Muscle layer of colon (tissue), 2 donors: ENCODE measurements around the gene DQX1.

Source experiments
- H3K27ac ChIP-seq: one replicate; pipeline ENCODE4 v1.7.0; 2013; ENCODE audit warnings: low read depth, mild to moderate bottlenecking, low read length, moderate library complexity
- H3K27me3 ChIP-seq, 2 donors: one replicate each; pipeline ENCODE4 v1.7.0; 2013; ENCODE audit warnings: low read length in 2 of 2, mild to moderate bottlenecking in 2 of 2; ENCODE audit not compliant: insufficient read depth in 2 of 2, control insufficient read depth in 1 of 2
- H3K36me3 ChIP-seq: one replicate; pipeline ENCODE4 v1.7.0; 2013; ENCODE audit warnings: mild to moderate bottlenecking, low read length; ENCODE audit not compliant: insufficient read depth
- H3K4me1 ChIP-seq: one replicate; pipeline ENCODE4 v1.7.0; 2013; ENCODE audit warnings: mild to moderate bottlenecking, low read length; ENCODE audit not compliant: insufficient read depth
- H3K4me3 ChIP-seq, 2 donors: one replicate each; pipeline ENCODE4 v1.7.0; 2013; ENCODE audit warnings: low read length in 2 of 2, low read depth in 1 of 2, mild to moderate bottlenecking in 1 of 2, moderate library complexity in 1 of 2
- H3K9ac ChIP-seq: one replicate; pipeline ENCODE4 v1.7.0; 2013; ENCODE audit warnings: low read length
- H3K9me3 ChIP-seq: one replicate; pipeline ENCODE4 v1.7.0; 2013; ENCODE audit warnings: mild to moderate bottlenecking, low read length
- donor health status: abdominal sarcoma.
- donor health status: Adenocarcinoma of cecum.

Gene DQX1

GRCh38 chr2:74525717-74526648, at the start of gene DQX1:
DQX1 (minus strand) TSS chr2:74526231; CDS start chr2:74525729, 502 bp downstream.
- Histone ChIP-seq H3K9ac (no peak within 1 kb of the TSS), H3K27ac (no peak within 1 kb of the TSS), H3K27me3 (no peaks in the 10 kb centered on the region), H3K4me1 (peaks cover 19% of the 10 kb centered on the region), H3K4me3 (no peak within 1 kb of the TSS), H3K36me3 (peaks cover 30% of the 10 kb centered on the region), H3K9me3 (no peaks in the 10 kb centered on the region)

- Histone ChIP-seq H3K36me3 (no peaks in the 10 kb centered on the region), H3K9ac (no peak overlapping the region), H3K4me3 (no peak overlapping the region), H3K9me3 (no peaks in the 10 kb centered on the region), H3K27ac (no peak overlapping the region), H3K27me3 (peaks cover 0 to 3% of the 10 kb centered on the region in 2 donors), H3K4me1 (no peaks in the 10 kb centered on the region)
Measured at GRCh38 chr2:74575320-74575719, 49.3 kb upstream of the DQX1 start.

GRCh38 chr2:74573747-74574562, 47.9 kb upstream of the DQX1 start:
- Histone ChIP-seq H3K9ac (no peak overlapping the region), H3K9me3 (no peaks in the 10 kb centered on the region), H3K27me3 (peaks cover 0 to 2% of the 10 kb centered on the region in 2 donors), H3K4me3 (no peak overlapping the region), H3K36me3 (no peaks in the 10 kb centered on the region), H3K27ac (no peak overlapping the region), H3K4me1 (no peaks in the 10 kb centered on the region)

GRCh38 chr2:74572178-74572925, 46.3 kb upstream of the DQX1 start:
- no peaks in the 10 kb centered on the region for H3K4me1 ChIP-seq
- H3K4me3 ChIP-seq = no peak overlapping the region
- H3K9me3 ChIP-seq = no peaks in the 10 kb centered on the region
- H3K9ac ChIP-seq = no peak overlapping the region
- no peaks in the 10 kb centered on the region for H3K27me3 ChIP-seq
- H3K36me3 ChIP-seq = no peaks in the 10 kb centered on the region
- H3K27ac ChIP-seq = no peak overlapping the region

GRCh38 chr2:74571058-74571457, 45.0 kb upstream of the DQX1 start:
- no peak overlapping the region for H3K9ac ChIP-seq
- no peaks in the 10 kb centered on the region for H3K36me3 ChIP-seq
- H3K4me3 ChIP-seq = no peak overlapping the region
- no peaks in the 10 kb centered on the region for H3K4me1 ChIP-seq
- H3K27ac ChIP-seq = no peak overlapping the region
- no peaks in the 10 kb centered on the region for H3K9me3 ChIP-seq
- H3K27me3 ChIP-seq = no peaks in the 10 kb centered on the region

- Histone ChIP-seq H3K9ac (no peak overlapping the region), H3K4me1 (no peaks in the 10 kb centered on the region), H3K27ac (no peak overlapping the region), H3K4me3 (no peak overlapping the region), H3K9me3 (no peaks in the 10 kb centered on the region), H3K27me3 (no peaks in the 10 kb centered on the region), H3K36me3 (no peaks in the 10 kb centered on the region)
Measured at GRCh38 chr2:74569686-74570085, 43.7 kb upstream of the DQX1 start.

GRCh38 chr2:74567881-74568280, 41.9 kb upstream of the DQX1 start:
- no peaks in the 10 kb centered on the region for H3K36me3 ChIP-seq
- no peak overlapping the region for H3K9ac ChIP-seq
- no peaks in the 10 kb centered on the region for H3K4me1 ChIP-seq
- no peak overlapping the region for H3K27ac ChIP-seq
- no peaks in the 10 kb centered on the region for H3K9me3 ChIP-seq
- no peaks in the 10 kb centered on the region for H3K27me3 ChIP-seq
- H3K4me3 ChIP-seq = no peak overlapping the region

GRCh38 chr2:74566754-74567085, 40.7 kb upstream of the DQX1 start:
- Histone ChIP-seq H3K27ac (no peak overlapping the region), H3K36me3 (no peaks in the 10 kb centered on the region), H3K4me3 (no peak overlapping the region), H3K9ac (no peak overlapping the region), H3K4me1 (no peaks in the 10 kb centered on the region), H3K9me3 (no peaks in the 10 kb centered on the region), H3K27me3 (no peaks in the 10 kb centered on the region)

GRCh38 chr2:74566076-74566753, 40.2 kb upstream of the DQX1 start:
- Histone ChIP-seq H3K9ac (no peak overlapping the region), H3K27me3 (no peaks in the 10 kb centered on the region), H3K4me3 (no peak overlapping the region), H3K4me1 (no peaks in the 10 kb centered on the region), H3K27ac (no peak overlapping the region), H3K9me3 (no peaks in the 10 kb centered on the region), H3K36me3 (no peaks in the 10 kb centered on the region)

- no peaks in the 10 kb centered on the region for H3K27me3 ChIP-seq
- H3K27ac ChIP-seq = no peak overlapping the region
- no peak overlapping the region for H3K9ac ChIP-seq
- H3K4me1 ChIP-seq = no peaks in the 10 kb centered on the region
- no peaks in the 10 kb centered on the region for H3K9me3 ChIP-seq
- H3K36me3 ChIP-seq = no peaks in the 10 kb centered on the region
- H3K4me3 ChIP-seq = no peak overlapping the region
Measured at GRCh38 chr2:74564222-74564621, 38.2 kb upstream of the DQX1 start.
